Measurements from ENCODE around the gene HOXD4.

DNA sequence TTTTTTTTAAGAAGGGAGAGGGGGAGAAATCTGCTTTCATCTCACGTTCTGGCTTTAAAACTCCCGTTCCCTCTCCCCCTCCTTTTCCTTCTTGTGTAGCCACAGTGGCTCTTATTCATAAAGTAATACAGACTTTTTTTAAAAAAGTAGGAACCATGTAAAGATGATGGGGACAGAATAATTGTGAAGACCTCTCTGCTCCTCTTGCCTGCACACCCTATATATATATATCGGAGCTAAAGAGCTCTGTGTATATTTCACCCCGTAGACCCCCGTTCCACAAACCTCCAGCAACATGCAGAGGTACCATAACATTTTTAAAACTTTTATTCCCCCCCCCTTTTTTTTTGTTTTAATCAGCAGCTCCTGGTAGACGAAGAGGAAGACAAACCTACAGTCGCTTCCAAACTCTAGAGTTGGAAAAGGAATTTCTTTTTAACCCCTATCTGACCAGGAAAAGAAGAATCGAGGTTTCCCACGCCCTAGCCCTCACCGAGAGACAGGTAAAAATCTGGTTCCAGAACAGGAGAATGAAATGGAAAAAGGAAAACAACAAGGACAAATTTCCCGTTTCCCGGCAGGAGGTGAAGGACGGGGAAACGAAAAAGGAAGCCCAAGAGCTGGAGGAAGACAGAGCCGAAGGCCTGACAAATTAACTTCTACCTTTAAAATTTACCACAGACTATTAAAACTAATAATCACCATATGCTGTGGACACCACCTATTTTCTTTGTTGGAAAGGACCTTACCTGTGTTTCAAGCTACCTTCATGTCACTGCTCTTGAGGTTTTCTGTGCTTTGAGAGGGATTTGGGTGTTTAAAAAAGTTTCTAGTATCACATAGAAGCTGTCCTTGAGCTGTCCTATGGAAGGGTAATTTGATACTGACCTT is 20.1 kb upstream of the HOXD4 start:
- TF ChIP-seq, protein P1, sequence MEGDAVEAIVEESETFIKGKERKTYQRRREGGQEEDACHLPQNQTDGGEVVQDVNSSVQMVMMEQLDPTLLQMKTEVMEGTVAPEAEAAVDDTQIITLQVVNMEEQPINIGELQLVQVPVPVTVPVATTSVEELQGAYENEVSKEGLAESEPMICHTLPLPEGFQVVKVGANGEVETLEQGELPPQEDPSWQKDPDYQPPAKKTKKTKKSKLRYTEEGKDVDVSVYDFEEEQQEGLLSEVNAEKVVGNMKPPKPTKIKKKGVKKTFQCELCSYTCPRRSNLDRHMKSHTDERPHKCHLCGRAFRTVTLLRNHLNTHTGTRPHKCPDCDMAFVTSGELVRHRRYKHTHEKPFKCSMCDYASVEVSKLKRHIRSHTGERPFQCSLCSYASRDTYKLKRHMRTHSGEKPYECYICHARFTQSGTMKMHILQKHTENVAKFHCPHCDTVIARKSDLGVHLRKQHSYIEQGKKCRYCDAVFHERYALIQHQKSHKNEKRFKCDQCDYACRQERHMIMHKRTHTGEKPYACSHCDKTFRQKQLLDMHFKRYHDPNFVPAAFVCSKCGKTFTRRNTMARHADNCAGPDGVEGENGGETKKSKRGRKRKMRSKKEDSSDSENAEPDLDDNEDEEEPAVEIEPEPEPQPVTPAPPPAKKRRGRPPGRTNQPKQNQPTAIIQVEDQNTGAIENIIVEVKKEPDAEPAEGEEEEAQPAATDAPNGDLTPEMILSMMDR (IDR thresholded peaks at IDR 0.05; ENCODE audit: low read depth, low read length, poor library complexity, severe bottlenecking), result no peak
- no peak for TF ChIP-seq EZH2phosphoT487 (IDR thresholded peaks at IDR 0.05; ENCODE audit: borderline replicate concordance, low read length)
